HAP-1 (cell line): ENCODE measurements around the gene OPRL1.

Source experiments
- DNase-seq, 2 experiments: peaks; one replicate each; pipeline ENCODE4 v3.0.0-alpha.2; 2016 to 2020; ENCODE audit warnings: low spot score in 2 of 2
- H3K27me3 ChIP-seq: fragments of 250-450 bp; sonication (Bioruptor Pico); 2 replicates; pipeline ENCODE4 v1.5.1; 2020; ENCODE audit warnings: low read depth, mild to moderate bottlenecking, moderate library complexity
- H3K36me3 ChIP-seq: fragments of 250-450 bp; sonication (Bioruptor Pico); replicated peaks from 2 replicates; pipeline ENCODE4 v1.5.1; 2020; ENCODE audit warnings: mild to moderate bottlenecking
- H3K4me1 ChIP-seq: fragments of 250-450 bp; sonication (Bioruptor Pico); 2 replicates; pipeline ENCODE4 v1.5.1; 2020; ENCODE audit warnings: mild to moderate bottlenecking
- H3K4me3 ChIP-seq: fragments of 250-450 bp; sonication (Bioruptor Pico); 2 replicates; pipeline ENCODE4 v1.5.1; 2020; ENCODE audit warnings: mild to moderate bottlenecking, moderate library complexity
- H3K9me3 ChIP-seq: fragments of 250-450 bp; sonication (Bioruptor Pico); 2 replicates; pipeline ENCODE4 v1.5.1; 2020; ENCODE audit warnings: mild to moderate bottlenecking, moderate library complexity
- in situ Hi-C: fragments of 300-500 bp; cut with MboI; formaldehyde crosslinking; loops from 3 replicates; pipeline ENCODE4 v1.14.3; 2020; ENCODE audit warnings: low sequenced_read_pairs, inconsistent platforms, mixed read lengths

The OPRL1 gene

DNA sequence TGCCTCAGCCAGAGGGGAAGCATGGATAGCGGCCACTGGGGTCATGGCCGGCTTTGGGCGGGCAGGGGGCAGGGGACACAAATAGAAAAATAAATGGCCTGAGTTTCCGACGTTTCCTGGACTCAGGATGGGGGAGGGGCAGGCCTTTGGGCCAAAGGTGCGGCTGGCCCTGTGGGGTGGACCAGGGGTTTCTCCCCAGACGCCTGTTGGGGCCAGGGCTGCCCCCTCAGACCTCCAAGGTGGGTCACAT is 23.3 kb upstream of the OPRL1 start:
- DNase-seq: no peak
- H3K27me3 ChIP-seq: no peaks in the 10 kb centered on the region
- H3K36me3 ChIP-seq: no peaks in the 10 kb centered on the region
- no peaks in the 10 kb centered on the region for H3K9me3 ChIP-seq
- H3K4me3 ChIP-seq: no peak overlapping the region
- H3K4me1 ChIP-seq: no peaks in the 10 kb centered on the region
- in situ Hi-C loops: no loop called here

GRCh38 chr20:64056889-64057627 is 22.8 kb upstream of the OPRL1 start:
- Histone ChIP-seq H3K36me3 (no peaks in the 10 kb centered on the region), H3K27me3 (no peaks in the 10 kb centered on the region), H3K4me1 (no peaks in the 10 kb centered on the region; the same call in 1 of the 2 replicates), H3K9me3 (no peaks in the 10 kb centered on the region), H3K4me3 (no peak overlapping the region)
- in situ Hi-C loops: no loop called here
- no peak for DNase-seq

DNA sequence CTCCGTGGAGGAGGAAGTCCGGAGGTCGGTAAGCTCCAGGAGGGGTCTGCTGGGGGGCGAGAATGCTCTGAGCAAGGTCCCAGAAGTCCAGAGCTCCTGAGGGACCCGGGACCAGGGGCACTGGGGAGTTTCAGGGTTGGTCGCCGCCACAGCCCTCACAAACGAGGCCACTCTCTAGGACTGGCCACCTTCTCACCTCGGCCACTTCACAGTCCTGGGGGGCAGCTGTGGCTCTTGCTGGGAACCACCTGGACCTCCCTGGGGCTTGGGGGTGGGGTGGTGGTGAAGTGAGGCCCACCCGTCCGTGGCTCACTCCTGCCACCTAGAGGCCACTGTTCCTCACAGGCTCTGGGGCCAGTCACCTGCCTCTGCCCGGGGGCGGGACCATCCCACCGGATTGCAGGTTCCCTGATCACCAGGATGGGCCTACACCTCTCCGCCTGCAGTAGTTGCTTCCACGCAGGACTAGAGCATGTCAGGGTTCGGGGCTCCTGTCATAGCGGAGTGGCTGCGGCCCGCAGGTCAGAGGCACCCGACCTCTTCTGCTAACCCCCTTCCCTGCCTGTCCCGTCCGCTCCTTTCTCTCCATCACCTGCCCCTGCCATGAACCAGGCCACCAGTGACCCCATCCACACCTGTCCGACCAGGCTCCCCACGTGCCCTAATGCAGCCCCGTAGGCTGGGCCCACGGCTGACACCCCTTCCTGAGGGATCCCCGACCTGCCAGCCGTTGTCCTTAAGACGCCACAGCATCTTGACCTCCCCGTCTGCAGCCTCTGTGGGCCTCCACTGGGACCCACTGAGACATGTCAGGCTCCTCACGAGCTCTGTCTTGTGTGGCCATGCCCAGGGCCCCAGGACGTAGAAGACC is 22.0 kb upstream of the OPRL1 start:
- in situ Hi-C loops: no loop called here
- Histone ChIP-seq H3K4me3 (no peak overlapping the region), H3K4me1 (peaks cover 5% of the 10 kb centered on the region), H3K27me3 (no peaks in the 10 kb centered on the region), H3K36me3 (no peaks in the 10 kb centered on the region), H3K9me3 (no peaks in the 10 kb centered on the region)
- DNase-seq: peak; percentile 36 to 93

- Histone ChIP-seq H3K36me3 (no peaks in the 10 kb centered on the region), H3K4me3 (no peak overlapping the region), H3K4me1 (peaks cover 5% of the 10 kb centered on the region), H3K9me3 (no peaks in the 10 kb centered on the region), H3K27me3 (no peaks in the 10 kb centered on the region)
- in situ Hi-C loops: no loop called here
- DNase-seq: no peak
Observed at GRCh38 chr20:64058536-64058935, 21.3 kb upstream of the OPRL1 start.

GRCh38 chr20:64062276-64062595 is 17.6 kb upstream of the OPRL1 start:
- Histone ChIP-seq H3K27me3 (no peaks in the 10 kb centered on the region), H3K36me3 (no peaks in the 10 kb centered on the region), H3K9me3 (no peaks in the 10 kb centered on the region), H3K4me1 (peaks cover 9% of the 10 kb centered on the region), H3K4me3 (peak overlapping the region; percentile 76)
- in situ Hi-C loops: no loop called here
- DNase-seq: no peak

GRCh38 chr20:64062596-64063388 is 17.1 kb upstream of the OPRL1 start, which contains the start of gene TCEA2:
Gene TCEA2, plus strand, starts transcription at chr20:64063198. Its CDS starts 115 bp downstream, at chr20:64063313.
- no peaks in the 10 kb centered on the region for H3K27me3 ChIP-seq
- in situ Hi-C loops: no loop called here
- H3K9me3 ChIP-seq: no peaks in the 10 kb centered on the region
- H3K4me1 ChIP-seq: peaks cover 9% of the 10 kb centered on the region
- DNase-seq: peak; percentile 95 to 98
- H3K4me3 ChIP-seq: peak within 1 kb of the TSS; percentile 76
- no peaks in the 10 kb centered on the region for H3K36me3 ChIP-seq

- peak overlapping the region; percentile 76 for H3K4me3 ChIP-seq
- peaks cover 9% of the 10 kb centered on the region for H3K4me1 ChIP-seq
- H3K9me3 ChIP-seq: no peaks in the 10 kb centered on the region
- in situ Hi-C loops: no loop called here
- no peaks in the 10 kb centered on the region for H3K27me3 ChIP-seq
- peak in 1 of 2 experiments; percentile 67 for DNase-seq
- no peaks in the 10 kb centered on the region for H3K36me3 ChIP-seq
Observed at GRCh38 chr20:64063389-64064144, 16.3 kb upstream of the OPRL1 start.

DNA sequence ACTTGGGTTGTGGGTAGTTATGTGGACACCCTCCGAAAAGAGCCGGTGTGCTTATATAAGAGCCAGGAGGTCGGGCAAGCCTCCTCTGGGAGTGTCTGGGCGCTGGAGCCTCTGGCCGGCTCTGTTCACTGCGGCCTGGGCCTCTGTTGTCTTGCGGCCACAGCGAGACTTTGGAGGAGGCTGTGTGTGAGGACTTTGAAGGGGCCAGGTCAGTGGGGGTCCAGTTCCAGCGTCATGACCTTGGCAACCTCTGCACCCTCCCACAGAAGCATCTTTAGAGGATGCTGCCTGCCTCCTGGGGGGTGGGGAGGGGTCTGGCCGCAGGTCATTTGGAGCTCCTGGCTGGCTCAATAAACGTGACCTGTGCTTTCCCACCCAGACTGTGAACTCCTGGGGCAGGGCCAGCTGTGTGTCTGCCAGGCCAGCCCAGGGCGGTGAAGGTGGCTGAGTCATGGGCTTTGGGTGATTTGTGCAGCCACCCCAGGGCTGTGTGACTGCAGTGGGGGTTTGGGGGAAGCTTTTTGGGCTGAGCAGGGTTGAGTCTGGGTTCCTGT is 15.7 kb upstream of the OPRL1 start:
- H3K36me3 ChIP-seq: no peaks in the 10 kb centered on the region
- H3K27me3 ChIP-seq: no peaks in the 10 kb centered on the region
- H3K4me1 ChIP-seq: peaks cover 9% of the 10 kb centered on the region
- peak overlapping the region; percentile 76 for H3K4me3 ChIP-seq
- no peak for DNase-seq
- no peaks in the 10 kb centered on the region for H3K9me3 ChIP-seq
- in situ Hi-C loops: no loop called here

GRCh38 chr20:64065062-64065973 is 14.6 kb upstream of the OPRL1 start:
- H3K27me3 ChIP-seq: no peaks in the 10 kb centered on the region
- H3K36me3 ChIP-seq: no peaks in the 10 kb centered on the region
- H3K9me3 ChIP-seq: no peaks in the 10 kb centered on the region
- in situ Hi-C loops: no loop called here
- H3K4me3 ChIP-seq: no peak overlapping the region
- H3K4me1 ChIP-seq: peaks cover 9% of the 10 kb centered on the region
- DNase-seq: no peak

- H3K9me3 ChIP-seq: no peaks in the 10 kb centered on the region
- DNase-seq: no peak
- no peaks in the 10 kb centered on the region for H3K36me3 ChIP-seq
- no peak overlapping the region for H3K4me3 ChIP-seq
- H3K4me1 ChIP-seq: peaks cover 9% of the 10 kb centered on the region
- in situ Hi-C loops: no loop called here
- no peaks in the 10 kb centered on the region for H3K27me3 ChIP-seq
Observed at GRCh38 chr20:64065974-64066343, 13.9 kb upstream of the OPRL1 start.

GRCh38 chr20:64067005-64067632 is 12.8 kb upstream of the OPRL1 start:
- DNase-seq: no peak
- no peaks in the 10 kb centered on the region for H3K27me3 ChIP-seq
- no peak overlapping the region for H3K4me3 ChIP-seq
- no peaks in the 10 kb centered on the region for H3K9me3 ChIP-seq
- in situ Hi-C loops: no loop called here
- H3K36me3 ChIP-seq: no peaks in the 10 kb centered on the region
- H3K4me1 ChIP-seq: peaks cover 9% of the 10 kb centered on the region

GRCh38 chr20:64067733-64068307 is 12.1 kb upstream of the OPRL1 start:
- in situ Hi-C loops: no loop called here
- no peak overlapping the region for H3K4me3 ChIP-seq
- no peak for DNase-seq
- no peaks in the 10 kb centered on the region for H3K36me3 ChIP-seq
- H3K4me1 ChIP-seq: peaks cover 4% of the 10 kb centered on the region; the same call in 1 of the 2 replicates
- H3K27me3 ChIP-seq: no peaks in the 10 kb centered on the region
- no peaks in the 10 kb centered on the region for H3K9me3 ChIP-seq
